ENCODE results near the gene APBA2.

GRCh38 chr15:29139540-29140459 is 254.0 kb downstream of the APBA2 start:
- TF ChIP-seq ZSCAN18 (tag by site-specific recombination; IDR thresholded peaks at IDR 0.05) = no peak
- TF ChIP-seq, protein P1, sequence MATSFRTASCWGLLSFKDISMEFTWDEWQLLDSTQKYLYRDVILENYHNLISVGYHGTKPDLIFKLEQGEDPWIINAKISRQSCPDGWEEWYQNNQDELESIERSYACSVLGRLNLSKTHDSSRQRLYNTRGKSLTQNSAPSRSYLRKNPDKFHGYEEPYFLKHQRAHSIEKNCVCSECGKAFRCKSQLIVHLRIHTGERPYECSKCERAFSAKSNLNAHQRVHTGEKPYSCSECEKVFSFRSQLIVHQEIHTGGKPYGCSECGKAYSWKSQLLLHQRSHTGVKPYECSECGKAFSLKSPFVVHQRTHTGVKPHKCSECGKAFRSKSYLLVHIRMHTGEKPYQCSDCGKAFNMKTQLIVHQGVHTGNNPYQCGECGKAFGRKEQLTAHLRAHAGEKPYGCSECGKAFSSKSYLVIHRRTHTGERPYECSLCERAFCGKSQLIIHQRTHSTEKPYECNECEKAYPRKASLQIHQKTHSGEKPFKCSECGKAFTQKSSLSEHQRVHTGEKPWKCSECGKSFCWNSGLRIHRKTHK (tag by site-specific recombination; IDR thresholded peaks at IDR 0.05) = no peak
